ENCODE data around the gene TMEM132A.
A peak's percentile ranks its signal among the peaks of the same experiment; 100 is the strongest.

TMEM132A gene

DNA sequence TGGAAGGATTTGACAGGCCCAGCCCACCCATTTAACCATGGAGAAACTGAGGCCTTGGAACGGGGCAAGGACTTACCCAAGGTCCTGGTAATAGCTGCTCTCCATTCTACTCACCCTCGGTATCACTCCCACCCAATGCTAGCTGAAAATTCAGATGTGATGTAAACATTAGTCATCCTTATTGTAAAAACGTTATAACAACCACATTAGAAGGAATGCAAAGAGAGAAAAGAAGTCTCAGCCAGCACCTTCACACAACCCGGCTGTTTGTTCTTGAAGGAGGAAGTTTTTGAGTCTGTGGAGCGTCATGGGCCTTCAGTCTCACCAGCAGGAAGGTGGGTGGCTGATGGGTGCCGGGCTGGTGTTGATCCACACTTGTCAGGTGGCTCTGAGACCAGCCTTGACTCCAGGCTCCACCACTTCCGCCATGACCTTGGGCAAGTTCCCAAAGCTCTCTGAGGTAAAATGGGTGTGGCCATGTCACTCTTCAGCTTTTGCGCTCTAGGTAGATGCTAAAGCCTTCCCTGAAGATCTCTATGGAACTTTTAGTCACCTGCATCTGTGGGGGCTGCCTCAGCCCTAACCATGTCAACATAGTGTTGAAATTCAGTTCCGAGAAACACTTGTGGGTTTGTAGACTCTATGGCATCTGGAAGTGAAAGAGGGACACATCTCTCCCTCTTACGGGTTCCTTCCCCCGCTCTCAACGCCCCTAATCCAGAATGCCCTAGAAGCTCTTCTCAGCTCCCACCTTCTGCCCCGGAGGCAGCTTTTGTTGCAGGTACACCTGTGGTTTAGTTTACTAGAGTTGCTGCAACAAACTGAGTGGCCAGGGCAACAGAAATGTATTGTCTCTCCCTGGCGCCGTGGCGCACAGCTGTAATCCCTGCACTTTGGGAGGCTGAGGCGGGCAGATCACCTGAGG, 62.0 kb downstream of the TMEM132A start:
- peak; percentile 82 for DNase-seq (ENCODE audit: low read depth, low spot score)
